Spinal cord (tissue), 10 donors: ENCODE data around the gene GPR179. TPM values are rescaled to one million over a fixed set of nuclear protein-coding genes. Genes with fewer than 3 reads are reported as not detected.
"Not testable (repeated sequence)": the region's sequence is repeated elsewhere in the genome, so short reads cannot be mapped to it uniquely, and the experiment has no call there.

Experiments
- DNase-seq, 6 donors: peaks; one replicate each; pipeline versions ENCODE4 v3.0.0 to v3.0.0-alpha.2; 2013 to 2015; ENCODE audit warnings: low spot score in 6 of 6, low read depth in 4 of 6
- H3K27ac ChIP-seq: one replicate; pipeline ENCODE4 v1.5.1; 2013; ENCODE audit warnings: low read depth, low read length, control low read depth
- H3K27me3 ChIP-seq: one replicate; pipeline ENCODE4 v1.6.1; 2013; ENCODE audit warnings: low read length; ENCODE audit not compliant: control insufficient read depth, insufficient read depth
- H3K36me3 ChIP-seq: one replicate; pipeline ENCODE4 v1.6.1; 2013; ENCODE audit warnings: low read length; ENCODE audit not compliant: control insufficient read depth, insufficient read depth
- H3K4me1 ChIP-seq: one replicate; pipeline ENCODE4 v1.6.1; 2013; ENCODE audit warnings: low read length; ENCODE audit not compliant: control insufficient read depth, insufficient read depth
- H3K4me3 ChIP-seq: one replicate; pipeline ENCODE4 v1.5.1; 2013; ENCODE audit warnings: low read depth, low read length, control low read depth
- H3K9me3 ChIP-seq: one replicate; pipeline ENCODE4 v1.6.1; 2013; ENCODE audit warnings: low read length; ENCODE audit not compliant: control insufficient read depth, insufficient read depth
- WGBS: methylation state at CpG from one replicate; pipeline ENCODE4 v1.1.5; 2013; ENCODE audit warnings: missing lambda C conversion rate; ENCODE audit not compliant: insufficient coverage; 5-methylcytosine and 5-hydroxymethylcytosine counted together
- polyA plus RNA-seq, 2 donors: library from polyadenylated mRNA; unstranded; fragments of 120-200 nt; gene quantifications; one replicate each; pipeline ENCODE4 v1.2.1, GENCODE V29; 2013; ENCODE audit not compliant: insufficient read length in 2 of 2
- total RNA-seq, 2 donors: library from RNA; depleted of rRNA in 1 of 2; stranded (reverse); fragments of 120-200 nt in 1 of 2; fragments of >200 nt in 1 of 2; gene quantifications; one replicate each; pipeline versions ENCODE4 v1.2.3 to v1.2.4, GENCODE V29; 2013 to 2014
- donor health status: healthy.

Gene GPR179
- total and polyA plus RNA-seq, 4 donors: 1.3 to 7.6 (median 4.8) TPM

DNA sequence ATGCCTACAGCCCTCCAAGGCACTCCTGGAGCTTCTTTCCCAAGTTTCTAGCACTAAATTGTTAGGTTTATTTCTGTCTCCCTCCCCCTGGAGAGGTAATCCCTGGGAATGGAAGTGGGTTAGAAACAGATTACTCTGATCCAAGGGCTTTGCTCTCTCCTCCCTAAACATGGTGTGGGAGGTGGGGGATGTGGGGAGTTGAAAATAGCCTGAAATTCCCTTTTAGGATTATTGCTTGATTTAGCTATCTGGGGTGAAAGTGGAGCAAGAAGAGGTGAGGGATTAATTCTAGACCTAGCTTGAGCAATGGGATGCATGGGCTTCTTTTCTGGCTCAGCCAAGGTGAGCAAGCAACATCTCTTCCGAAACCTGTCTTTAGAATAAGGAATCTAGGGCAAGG is 54.0 kb downstream of the GPR179 start:
- not testable (repeated sequence) for H3K27me3 ChIP-seq, H3K9me3 ChIP-seq, H3K27ac ChIP-seq, DNase-seq, H3K4me3 ChIP-seq, H3K4me1 ChIP-seq, H3K36me3 ChIP-seq
- no CpG with 5 or more reads among the region's 1 CpG for WGBS

DNA sequence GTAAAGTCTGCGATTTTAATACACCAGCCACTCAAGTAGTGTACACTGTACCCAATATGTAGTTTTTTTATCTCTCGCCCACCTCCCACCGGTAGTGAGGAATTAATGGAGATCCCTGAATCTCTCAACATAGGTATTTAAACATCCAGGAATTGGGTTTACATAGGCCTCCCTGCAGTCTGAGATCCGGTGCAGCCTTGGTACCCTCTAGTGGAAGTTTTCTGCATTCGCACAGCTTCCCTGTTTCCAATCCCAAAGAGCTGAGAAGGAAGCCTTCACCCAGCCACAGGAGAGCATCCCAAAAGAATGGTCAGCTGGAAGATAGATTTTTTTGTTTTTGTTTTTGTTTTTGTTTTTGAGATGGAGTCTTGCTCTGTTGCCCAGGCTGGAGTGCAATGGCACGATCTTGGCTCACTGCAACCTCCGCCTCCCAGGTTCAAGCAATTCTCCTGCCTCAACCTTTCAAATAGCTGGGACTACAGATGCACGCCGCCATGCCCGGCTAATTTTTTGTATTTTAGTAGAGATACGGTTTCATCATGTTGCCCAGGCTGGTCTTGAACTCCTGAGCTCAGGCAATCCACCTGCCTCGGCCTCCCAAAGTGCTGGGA is 55.4 kb downstream of the GPR179 start:
- not testable (repeated sequence) for H3K27me3 ChIP-seq, H3K4me3 ChIP-seq, H3K27ac ChIP-seq, H3K36me3 ChIP-seq, H3K4me1 ChIP-seq, H3K9me3 ChIP-seq
- DNase-seq: peak in 2 of 6 donors; percentile 27 to 57
- WGBS: 77% methylated on average over 4 of the region's 12 CpGs

DNA sequence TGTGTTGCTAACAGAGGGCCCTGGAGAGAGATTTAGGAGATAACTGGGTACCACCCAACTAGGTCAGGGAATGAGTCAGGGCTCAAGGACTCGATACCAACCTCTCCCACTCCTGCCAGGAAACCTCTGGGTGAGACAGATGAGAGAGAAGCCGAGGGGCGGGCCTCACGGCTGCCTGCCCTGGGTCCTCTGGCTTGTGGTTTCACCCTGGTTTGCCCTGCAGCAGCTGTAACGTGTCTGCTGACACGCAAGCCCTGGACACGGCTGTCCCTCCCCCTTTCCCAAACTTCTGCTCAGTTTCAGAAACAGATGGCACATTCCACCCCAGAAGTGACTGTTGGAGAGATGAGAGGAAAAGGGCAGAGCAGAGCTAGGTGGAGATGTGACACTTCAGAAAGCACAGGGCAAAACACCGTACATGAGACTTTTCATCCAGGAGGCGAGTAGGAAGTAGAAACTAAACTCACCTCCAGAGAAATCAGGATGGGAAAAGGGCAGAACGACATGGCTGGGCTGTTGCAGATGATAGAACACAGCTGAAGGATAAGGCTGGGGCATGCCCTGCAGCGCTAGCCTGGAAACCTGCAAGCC is 57.2 kb downstream of the GPR179 start:
- not testable (repeated sequence) for H3K4me1 ChIP-seq, H3K27ac ChIP-seq, H3K27me3 ChIP-seq, H3K9me3 ChIP-seq, H3K36me3 ChIP-seq, H3K4me3 ChIP-seq, DNase-seq
- WGBS: 20% methylated on average over 1 of the region's 11 CpGs

DNA sequence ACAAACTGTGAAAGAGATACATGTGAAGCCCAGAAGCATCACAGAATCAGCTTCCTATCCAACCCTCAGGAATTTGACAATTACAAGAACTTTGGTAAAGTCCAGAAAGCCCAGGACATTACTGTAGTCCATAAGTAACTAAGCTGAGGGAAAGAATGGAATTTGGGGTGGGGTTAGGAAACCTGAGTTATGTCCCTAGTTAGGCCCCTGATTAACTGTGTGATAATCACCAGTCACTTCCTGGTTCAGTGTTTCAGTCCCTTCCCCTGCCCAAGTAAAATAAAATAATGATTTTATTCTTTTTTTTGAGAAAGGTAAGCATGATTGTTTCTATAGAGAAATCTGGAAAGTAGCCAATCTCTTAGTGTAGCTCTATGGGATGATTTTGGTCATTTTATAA is 57.8 kb downstream of the GPR179 start:
- DNase-seq, H3K4me3 ChIP-seq, H3K4me1 ChIP-seq, H3K27ac ChIP-seq, H3K27me3 ChIP-seq, H3K36me3 ChIP-seq, H3K9me3 ChIP-seq: not testable (repeated sequence)

Other genes with a start within 250 kb of the GPR179 start
- not detected for gene TBC1D3E, start 216.0 kb downstream of the GPR179 start, total RNA-seq
- gene TBC1D3E, start 216.0 kb downstream of the GPR179 start, polyA plus RNA-seq: not detected
- not detected for gene TBC1D3, start 151.4 kb downstream of the GPR179 start, total RNA-seq
- under 1 TPM in 1 of 2 donors, not detected in 1; 0.24 TPM for gene TBC1D3, start 151.4 kb downstream of the GPR179 start, polyA plus RNA-seq
- gene MRPL45, start 46.8 kb downstream of the GPR179 start, total RNA-seq: 10 to 100 TPM; 26.8 to 36.3 TPM
- 10 to 100 TPM; 32.3 to 36.4 TPM for gene MRPL45, start 46.8 kb downstream of the GPR179 start, polyA plus RNA-seq
- gene SOCS7, start 7.9 kb upstream of the GPR179 start, total RNA-seq: 10 to 100 TPM; 22.2 to 24.4 TPM
- 10 to 100 TPM; 33.1 to 33.4 TPM for gene SOCS7, start 7.9 kb upstream of the GPR179 start, polyA plus RNA-seq
- 10 to 100 TPM; 49.0 to 52.6 TPM for gene ARHGAP23, start 84.5 kb upstream of the GPR179 start, total RNA-seq
- 10 to 100 TPM; 68.9 to 88.0 TPM for gene ARHGAP23, start 84.5 kb upstream of the GPR179 start, polyA plus RNA-seq